Body of pancreas (tissue), 4 donors: ENCODE measurements around the gene CD46. TPM values are rescaled to one million over a fixed set of nuclear protein-coding genes. Genes with fewer than 3 reads are reported as not detected.

Source experiments
- ATAC-seq: fragments of 150-250 bp; one replicate; pipeline ENCODE4 v1.9.1; 2016
- DNase-seq, 4 donors: peaks; one replicate each; pipeline ENCODE4 v3.0.0-alpha.2; 2019
- H3K27ac ChIP-seq, 4 donors: fragments of 200-600 bp; sonication (generic); 1 replicate in 3 of 4; 2 replicates in 1 of 4; pipeline versions ENCODE4 v1.5.1 to v1.6.1; 2016 to 2019; ENCODE audit warnings: mild to moderate bottlenecking in 1 of 4, mixed read lengths in 1 of 4, moderate library complexity in 1 of 4
- H3K27me3 ChIP-seq, 2 donors: fragments of 200-600 bp; sonication (generic); one replicate each; pipeline ENCODE4 v1.6.0; 2016; ENCODE audit warnings: mild to moderate bottlenecking in 1 of 2
- H3K36me3 ChIP-seq, 2 donors: fragments of 200-600 bp; sonication (generic); replicated peaks in 1 of 2; 2 replicates each; pipeline ENCODE4 v1.5.1; 2016; ENCODE audit warnings: low read depth in 2 of 2; ENCODE audit not compliant: insufficient read depth in 1 of 2
- H3K4me1 ChIP-seq: fragments of 200-600 bp; sonication (generic); one replicate; pipeline ENCODE4 v1.6.0; 2016
- H3K4me3 ChIP-seq, 2 donors: fragments of 200-600 bp; sonication (generic); 1 replicate in 1 of 2; 2 replicates in 1 of 2; pipeline ENCODE4 v1.5.1; 2016 to 2019
- H3K9me3 ChIP-seq, 3 donors: fragments of 200-600 bp; sonication (generic); 1 replicate in 2 of 3; 2 replicates in 1 of 3; pipeline ENCODE4 v1.5.1; 2016
- CTCF ChIP-seq, 7 experiments: fragments of 450-650 bp in 4 of 7; fragments of 200-600 bp in 3 of 7; sonication (generic) in 3 of 7; IDR thresholded peaks; one replicate each; pipeline ENCODE4 v1.5.1; 2016 to 2019; ENCODE audit warnings: antibody characterized with exemption in 7 of 7
- POLR2A ChIP-seq, 3 donors: fragments of 450-650 bp; IDR thresholded peaks; one replicate each; pipeline ENCODE4 v1.6.1; 2016; ENCODE audit warnings: antibody characterized with exemption in 3 of 3, mild to moderate bottlenecking in 2 of 3
- WGBS, 2 donors: methylation state at CpG; one replicate each; pipeline ENCODE4 v1.1.5; 2017; 5-methylcytosine and 5-hydroxymethylcytosine counted together
- intact Hi-C: fragments of 100-400 bp; cut with DNase I; formaldehyde crosslinking; loops from one replicate; pipeline ENCODE4 v1.15.1; 2023
- total RNA-seq, 2 donors: library from RNA; depleted of rRNA; stranded (reverse); fragments of >200 nt; gene quantifications; one replicate each; pipeline ENCODE4 v1.1.0, GENCODE V29; 2016

CD46 gene
- total RNA-seq, 2 donors from 2014 or later = 162 to 175 TPM

- Histone ChIP-seq H3K4me1 (peaks cover 24% of the 10 kb centered on the region), H3K9me3 (no peaks in the 10 kb centered on the region), H3K4me3 (no peak overlapping the region), H3K27me3 (no peaks in the 10 kb centered on the region), H3K27ac (peak overlapping the region in 2 of 4 donors; percentile 46 to 56), H3K36me3 (peaks cover 0 to 3% of the 10 kb centered on the region in 2 donors)
- TF ChIP-seq CTCF (IDR thresholded peaks at IDR 0.05) = no peak
- TF ChIP-seq POLR2A (IDR thresholded peaks at IDR 0.05) = no peak
- WGBS, 2 donors = 41 to 47% methylated on average over 8 of the region's 8 CpGs
- peak; percentile 71 for ATAC-seq
- intact Hi-C loops = no loop called here
- no peak for DNase-seq
Observed at GRCh38 chr1:207789792-207790787, 38.2 kb downstream of the CD46 start.

- WGBS, 2 donors = 39 to 44% methylated on average over 7 of the region's 7 CpGs
- TF ChIP-seq CTCF (IDR thresholded peaks at IDR 0.05) (no peak), POLR2A (IDR thresholded peaks at IDR 0.05) (no peak)
- DNase-seq = no peak
- Histone ChIP-seq H3K27ac (peak overlapping the region in 1 of 4 donors; percentile 56), H3K9me3 (no peaks in the 10 kb centered on the region), H3K4me3 (no peak overlapping the region), H3K36me3 (peaks cover 0 to 7% of the 10 kb centered on the region in 2 donors), H3K27me3 (no peaks in the 10 kb centered on the region), H3K4me1 (peaks cover 24% of the 10 kb centered on the region)
- intact Hi-C loops = no loop called here
- peak; percentile 33 for ATAC-seq
Observed at GRCh38 chr1:207791290-207791689, 39.4 kb downstream of the CD46 start.

- Histone ChIP-seq H3K27ac (no peak overlapping the region), H3K9me3 (no peaks in the 10 kb centered on the region), H3K27me3 (no peaks in the 10 kb centered on the region), H3K4me3 (no peak overlapping the region), H3K4me1 (peaks cover 40% of the 10 kb centered on the region), H3K36me3 (peaks cover 0 to 5% of the 10 kb centered on the region in 2 donors)
- TF ChIP-seq CTCF (IDR thresholded peaks at IDR 0.05) (no peak), POLR2A (IDR thresholded peaks at IDR 0.05) (no peak)
- DNase-seq (no peak), ATAC-seq (no peak)
- intact Hi-C loops = no loop called here
Observed at GRCh38 chr1:207793327-207793726, 41.5 kb downstream of the CD46 start.

- no peak for DNase-seq
- no peak for ATAC-seq
- Histone ChIP-seq H3K36me3 (peaks cover 0 to 5% of the 10 kb centered on the region in 2 donors), H3K27me3 (no peaks in the 10 kb centered on the region), H3K27ac (no peak overlapping the region), H3K4me1 (peaks cover 35% of the 10 kb centered on the region), H3K4me3 (no peak overlapping the region), H3K9me3 (no peaks in the 10 kb centered on the region)
- intact Hi-C loops = no loop called here
- no peak for TF ChIP-seq POLR2A (IDR thresholded peaks at IDR 0.05)
- TF ChIP-seq CTCF (IDR thresholded peaks at IDR 0.05) = no peak
- WGBS, 2 donors = 34 to 37% methylated on average over 2 of the region's 2 CpGs
Observed at GRCh38 chr1:207794861-207795260, 43.0 kb downstream of the CD46 start.
